IPS-18a (cell line): ENCODE results near the gene PAK1.
"Not testable (repeated sequence)": the region's sequence is repeated elsewhere in the genome, so short reads cannot be mapped to it uniquely, and the experiment has no call there.

Source experiments
- H3K27ac ChIP-seq: one replicate; pipeline ENCODE4 v1.5.1; 2013; ENCODE audit warnings: low read length
- H3K27me3 ChIP-seq: one replicate; pipeline ENCODE4 v1.6.1; 2013; ENCODE audit warnings: mild to moderate bottlenecking, low read length; ENCODE audit not compliant: control insufficient read depth, insufficient read depth
- H3K36me3 ChIP-seq: one replicate; pipeline ENCODE4 v1.6.1; 2013; ENCODE audit warnings: low read depth, low read length; ENCODE audit not compliant: control insufficient read depth
- H3K4me1 ChIP-seq: one replicate; pipeline ENCODE4 v1.6.1; 2013; ENCODE audit warnings: low read depth, low read length; ENCODE audit not compliant: control insufficient read depth
- H3K4me3 ChIP-seq: one replicate; pipeline ENCODE4 v1.5.1; 2013; ENCODE audit warnings: low read length
- H3K9ac ChIP-seq: one replicate; pipeline ENCODE4 v1.6.1; 2013; ENCODE audit warnings: mild to moderate bottlenecking, low read length, moderate library complexity
- H3K9me3 ChIP-seq: one replicate; pipeline ENCODE4 v1.6.1; 2013; ENCODE audit warnings: low read depth, low read length; ENCODE audit not compliant: control insufficient read depth

The PAK1 gene

DNA sequence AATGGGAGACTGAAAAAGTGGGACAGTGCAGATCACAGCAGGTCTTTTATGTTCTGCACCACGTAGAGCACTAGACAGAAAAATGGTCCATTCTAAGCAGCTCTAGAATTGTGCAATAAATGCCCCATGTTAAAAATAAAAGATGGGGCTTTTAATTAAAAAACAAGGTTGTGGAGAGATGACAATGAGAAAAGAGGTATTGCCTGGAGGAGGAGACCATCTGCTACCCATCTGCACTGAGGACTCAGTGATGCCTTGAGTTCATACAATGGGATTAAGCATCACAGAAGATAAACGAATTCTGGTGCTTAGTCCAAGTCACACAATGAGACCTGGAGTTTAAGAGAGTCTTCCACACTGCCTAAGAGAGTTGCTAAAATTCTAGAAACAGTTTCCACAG is 73.6 kb downstream of the PAK1 start:
- peaks cover 21% of the 10 kb centered on the region for H3K4me1 ChIP-seq
- H3K27ac ChIP-seq = no peak overlapping the region
- H3K27me3 ChIP-seq = no peaks in the 10 kb centered on the region
- no peaks in the 10 kb centered on the region for H3K9me3 ChIP-seq
- H3K9ac ChIP-seq = no peak overlapping the region
- H3K36me3 ChIP-seq = no peaks in the 10 kb centered on the region
- no peak overlapping the region for H3K4me3 ChIP-seq

DNA sequence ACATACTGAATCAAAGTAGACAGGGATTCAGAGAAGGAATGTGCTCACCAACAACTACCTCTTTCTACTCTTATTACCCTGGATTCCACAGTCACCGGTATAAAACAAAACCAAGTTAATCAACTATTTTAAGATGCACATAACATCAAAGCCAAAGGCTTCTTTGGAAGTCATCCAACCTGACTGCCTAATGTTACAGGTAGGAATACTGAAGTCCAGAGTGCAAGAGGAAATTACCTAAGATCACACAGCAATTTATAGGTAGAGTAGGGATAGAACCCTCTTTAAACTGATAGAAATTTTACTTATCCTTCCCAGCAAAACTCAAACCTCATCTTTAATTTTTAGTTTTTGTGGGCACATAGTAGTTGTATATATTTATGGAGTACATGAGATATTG is 76.3 kb downstream of the PAK1 start:
- H3K27ac ChIP-seq = no peak overlapping the region
- H3K4me3 ChIP-seq = no peak overlapping the region
- H3K4me1 ChIP-seq = peaks cover 20% of the 10 kb centered on the region
- no peaks in the 10 kb centered on the region for H3K36me3 ChIP-seq
- no peaks in the 10 kb centered on the region for H3K27me3 ChIP-seq
- H3K9me3 ChIP-seq = no peaks in the 10 kb centered on the region
- no peak overlapping the region for H3K9ac ChIP-seq

GRCh38 chr11:77396911-77397310 is 77.0 kb downstream of the PAK1 start:
- Histone ChIP-seq H3K4me3 (no peak overlapping the region), H3K27me3 (no peaks in the 10 kb centered on the region), H3K4me1 (peaks cover 14% of the 10 kb centered on the region), H3K9me3 (no peaks in the 10 kb centered on the region), H3K9ac (no peak overlapping the region), H3K27ac (no peak overlapping the region), H3K36me3 (peaks cover under 1% of the 10 kb centered on the region)

DNA sequence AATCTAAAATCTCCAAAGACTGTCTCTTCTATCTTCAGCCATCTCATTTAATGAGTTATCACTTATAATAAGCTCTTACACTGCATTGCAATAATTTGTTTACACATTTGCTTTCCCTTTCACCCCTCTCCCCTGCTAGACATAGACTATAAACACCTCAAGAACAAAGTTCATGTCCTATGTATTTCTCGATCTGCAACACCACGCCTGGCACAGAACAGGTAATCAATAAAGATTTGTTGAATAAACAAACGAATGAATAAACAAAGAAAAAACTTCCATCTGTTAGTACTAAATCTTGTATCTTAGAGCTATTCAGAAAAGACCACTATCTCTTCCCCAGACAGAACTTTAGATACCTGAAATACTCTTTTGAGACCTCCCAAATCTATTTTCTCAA is 77.6 kb downstream of the PAK1 start:
- Histone ChIP-seq H3K36me3 (peaks cover 6% of the 10 kb centered on the region), H3K27ac (no peak overlapping the region), H3K9me3 (no peaks in the 10 kb centered on the region), H3K27me3 (no peaks in the 10 kb centered on the region), H3K9ac (no peak overlapping the region), H3K4me1 (peaks cover 14% of the 10 kb centered on the region), H3K4me3 (no peak overlapping the region)

DNA sequence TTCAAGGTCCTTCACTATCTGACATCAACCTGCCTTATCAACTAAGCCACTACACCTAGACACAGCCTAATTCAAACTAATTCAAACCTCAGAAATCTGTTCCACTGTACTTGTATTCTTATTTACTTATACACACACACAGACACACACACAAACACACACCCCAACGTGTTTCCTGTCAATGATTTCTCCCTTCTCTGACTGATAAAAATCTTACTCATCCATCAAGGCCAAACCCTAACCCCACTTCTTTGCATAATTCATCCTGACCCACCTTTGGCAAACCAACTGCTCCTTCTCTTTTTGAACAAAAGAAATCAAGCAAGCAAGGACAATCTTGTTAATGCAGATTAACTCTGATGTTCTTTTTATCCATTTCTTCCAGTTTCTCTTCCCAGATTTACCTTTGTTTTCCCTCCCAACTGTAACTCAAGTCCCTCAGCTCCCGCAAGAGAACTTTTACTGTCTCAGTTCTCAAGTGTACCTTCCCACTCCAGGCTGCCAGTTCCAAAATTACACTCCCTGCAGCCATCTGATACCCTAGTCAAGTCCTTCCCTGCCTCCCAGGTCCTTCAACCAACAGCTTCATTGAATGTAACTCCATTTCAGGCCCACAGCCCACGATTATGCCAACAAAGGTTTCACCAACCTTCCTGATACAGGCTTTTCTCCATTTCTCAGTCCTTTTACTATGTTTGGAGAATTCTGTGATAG is 78.3 kb downstream of the PAK1 start:
- Histone ChIP-seq H3K4me3 (no peak overlapping the region), H3K4me1 (peaks cover 14% of the 10 kb centered on the region), H3K27ac (no peak overlapping the region), H3K9me3 (no peaks in the 10 kb centered on the region), H3K36me3 (peaks cover 11% of the 10 kb centered on the region), H3K9ac (no peak overlapping the region), H3K27me3 (no peaks in the 10 kb centered on the region)

DNA sequence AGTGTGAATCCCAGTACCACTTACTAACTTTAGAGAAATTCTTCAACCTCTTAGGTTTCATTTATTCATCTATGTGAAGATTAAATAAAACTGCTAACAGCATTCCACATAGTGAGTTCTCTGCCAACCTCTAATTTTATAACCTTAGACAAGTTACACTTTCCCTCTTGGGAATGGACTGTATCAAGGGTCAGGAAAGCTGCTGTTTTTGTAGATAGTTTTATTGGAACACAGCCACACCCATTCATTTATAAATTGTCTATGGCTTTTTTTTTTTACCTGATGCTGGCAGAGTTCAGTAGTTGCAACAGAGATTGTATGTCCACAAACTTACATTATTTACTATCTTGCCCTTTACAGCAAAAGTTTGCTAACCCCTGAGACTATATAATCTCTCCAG is 81.1 kb downstream of the PAK1 start:
- no peaks in the 10 kb centered on the region for H3K27me3 ChIP-seq
- no peak overlapping the region for H3K4me3 ChIP-seq
- H3K9ac ChIP-seq = no peak overlapping the region
- H3K36me3 ChIP-seq = peaks cover 11% of the 10 kb centered on the region
- no peak overlapping the region for H3K27ac ChIP-seq
- no peaks in the 10 kb centered on the region for H3K9me3 ChIP-seq
- peaks cover 14% of the 10 kb centered on the region for H3K4me1 ChIP-seq

DNA sequence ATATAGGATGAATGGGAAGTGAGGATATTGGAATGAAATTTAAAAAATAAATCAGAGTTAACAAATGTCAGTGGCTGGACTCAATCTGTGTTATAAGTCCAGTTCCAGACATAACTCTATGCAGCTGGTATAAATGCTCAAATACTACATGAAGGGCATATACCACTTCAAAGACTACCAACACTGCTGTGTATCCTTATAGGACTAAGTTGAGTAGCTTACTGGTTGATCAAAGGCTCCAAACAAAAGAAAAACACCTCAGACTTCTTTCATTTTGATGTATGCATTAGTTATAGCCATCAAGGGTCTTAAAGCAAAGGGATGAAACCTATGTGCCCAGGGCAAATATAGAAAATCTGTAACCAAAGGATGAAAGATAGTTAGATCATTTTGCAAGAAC is 86.2 kb downstream of the PAK1 start:
- Histone ChIP-seq H3K4me3 (no peak overlapping the region), H3K36me3 (peaks cover 15% of the 10 kb centered on the region), H3K27me3 (no peaks in the 10 kb centered on the region), H3K27ac (no peak overlapping the region), H3K4me1 (no peaks in the 10 kb centered on the region), H3K9me3 (no peaks in the 10 kb centered on the region), H3K9ac (no peak overlapping the region)

GRCh38 chr11:77386178-77386577 is 87.7 kb downstream of the PAK1 start:
- Histone ChIP-seq H3K9me3 (no peaks in the 10 kb centered on the region), H3K27me3 (no peaks in the 10 kb centered on the region), H3K36me3 (peaks cover 7% of the 10 kb centered on the region), H3K4me1 (no peaks in the 10 kb centered on the region), H3K9ac (no peak overlapping the region), H3K27ac (no peak overlapping the region), H3K4me3 (no peak overlapping the region)

GRCh38 chr11:77385255-77385771 is 88.6 kb downstream of the PAK1 start:
- H3K27ac ChIP-seq = not testable (repeated sequence)

DNA sequence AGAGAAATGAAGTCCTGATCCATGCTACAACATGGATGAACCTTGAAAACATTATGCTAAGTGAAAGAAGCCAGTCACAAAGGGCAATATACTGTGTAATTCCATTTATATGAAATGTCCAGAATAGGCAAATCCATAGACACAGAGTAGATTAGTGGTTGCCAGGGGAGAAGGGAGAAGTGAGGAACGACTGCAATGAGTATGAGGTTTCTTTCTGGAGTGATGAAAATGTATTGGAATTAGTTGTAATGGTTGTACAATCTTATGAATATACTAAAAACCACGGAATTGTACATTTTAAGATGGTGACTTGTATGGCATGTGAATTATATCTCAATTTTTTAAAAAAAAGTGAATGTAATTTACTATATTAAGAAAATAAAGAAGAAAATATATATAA is 89.3 kb downstream of the PAK1 start:
- Histone ChIP-seq H3K4me1 (no peaks in the 10 kb centered on the region), H3K36me3 (peaks cover 8% of the 10 kb centered on the region), H3K4me3 (no peak overlapping the region), H3K9ac (no peak overlapping the region), H3K9me3 (no peaks in the 10 kb centered on the region), H3K27ac (no peak overlapping the region), H3K27me3 (no peaks in the 10 kb centered on the region)

More at GRCh38 chr11:77385255-77385771, 88.6 kb downstream of the PAK1 start:
- not testable (repeated sequence) for H3K27me3 ChIP-seq, H3K9me3 ChIP-seq, H3K36me3 ChIP-seq, H3K4me1 ChIP-seq, H3K4me3 ChIP-seq, H3K9ac ChIP-seq

GRCh38 chr11:77383349-77383748 is 90.5 kb downstream of the PAK1 start:
- not testable (repeated sequence) for H3K9ac ChIP-seq, H3K27me3 ChIP-seq, H3K4me1 ChIP-seq, H3K27ac ChIP-seq, H3K4me3 ChIP-seq, H3K9me3 ChIP-seq
- H3K36me3 ChIP-seq = peaks cover 19% of the 10 kb centered on the region
